Panc1 (cell line): ENCODE data around the gene PPP1R3D. TPM values are rescaled to one million over a fixed set of nuclear protein-coding genes. Genes with fewer than 3 reads are reported as not detected.

Source experiments
- ATAC-seq: fragments of 200-7000 bp; cut with Tn5 transposase; 2 replicates; pipeline ENCODE4 v1.9.1; 2020; ENCODE audit warnings: mild to moderate bottlenecking, moderate library complexity
- BruUV-seq: library from RNA; stranded (reverse); fragments of 400-500 nt; replicated peaks from 2 replicates; lab custom pipeline; 2021; lab: Mats Ljungman, UMichigan
- CTCF ChIA-PET: fragments of 300-600 bp; sonication (Branson Sonifier 250); formaldehyde crosslinking; loops from one replicate; lab custom pipeline; 2022; ENCODE audit warnings: antibody characterized with exemption; lab: Charles Lee
- POLR2A ChIA-PET: fragments of 300-600 bp; sonication (Branson Sonifier 250); formaldehyde crosslinking; loops from one replicate; lab custom pipeline; 2022; ENCODE audit warnings: antibody characterized with exemption; lab: Charles Lee
- DNase-seq: peaks from one replicate; pipeline ENCODE4 v3.0.0-alpha.2; 2010; ENCODE audit warnings: low read depth, low spot score
- H3K27ac ChIP-seq: 2 replicates; pipeline ENCODE4 v1.5.1; 2011; ENCODE audit warnings: mild to moderate bottlenecking, low read length, inconsistent platforms
- H3K27me3 ChIP-seq: fragments of 200-500 bp; sonication (Bioruptor generic); 2 replicates; pipeline ENCODE4 v1.6.0; 2014; ENCODE audit warnings: low read length, inconsistent platforms; ENCODE audit not compliant: control insufficient read depth, insufficient read depth
- H3K36me3 ChIP-seq: fragments of 200-500 bp; sonication (Bioruptor generic); 2 replicates; pipeline ENCODE4 v1.5.1; 2014; ENCODE audit warnings: inconsistent platforms, mild to moderate bottlenecking, low read length, moderate library complexity; ENCODE audit not compliant: control insufficient read depth, insufficient read depth
- H3K4me1 ChIP-seq: 2 replicates; pipeline ENCODE4 v1.5.1; 2011; ENCODE audit warnings: inconsistent platforms, mild to moderate bottlenecking, low read length, moderate library complexity; ENCODE audit not compliant: control insufficient read depth, insufficient read depth
- H3K4me3 ChIP-seq, 2 experiments: 2 replicates each; pipeline ENCODE4 v1.5.1; 2011 to 2012; ENCODE audit warnings: low read depth in 2 of 2, low read length in 2 of 2, mild to moderate bottlenecking in 2 of 2, inconsistent platforms in 1 of 2, moderate library complexity in 1 of 2
- H3K9me3 ChIP-seq: fragments of 200-500 bp; sonication (Bioruptor generic); 2 replicates; pipeline ENCODE4 v1.5.1; 2014; ENCODE audit warnings: low read depth, mild to moderate bottlenecking, inconsistent platforms, low read length, moderate library complexity; ENCODE audit not compliant: control insufficient read depth, insufficient read depth
- CTCF ChIP-seq: fragments of 450-650 bp; IDR thresholded peaks from 2 replicates; pipeline ENCODE4 v1.5.1; 2017; ENCODE audit warnings: mild to moderate bottlenecking
- POLR2AphosphoS5 ChIP-seq: IDR thresholded peaks from 2 replicates; pipeline ENCODE4 v1.6.1; 2012; ENCODE audit warnings: mild to moderate bottlenecking, low read depth, low read length, moderate library complexity
- REST ChIP-seq, 2 experiments: IDR thresholded peaks; 2 replicates each; pipeline ENCODE4 v1.6.1; 2011 to 2012; ENCODE audit warnings: low read depth in 2 of 2, control low read depth in 1 of 2, low read length in 1 of 2, mild to moderate bottlenecking in 1 of 2, moderate library complexity in 1 of 2; ENCODE audit not compliant: insufficient read depth in 1 of 2
- TCF7L2 ChIP-seq: IDR thresholded peaks from 2 replicates; pipeline ENCODE4 v1.6.1; 2011; ENCODE audit warnings: mild to moderate bottlenecking, low read depth, low read length, inconsistent platforms
- in situ Hi-C: cut with HindIII; loops from 2 replicates; pipeline ENCODE4 v1.10.0; 2016; ENCODE audit warnings: low sequenced_read_pairs, low pct_unique_long_range_greater_than_20kb
- intact Hi-C: fragments of 100-400 bp; cut with micrococcal nuclease; formaldehyde crosslinking; loops from one replicate; pipeline ENCODE4 v1.10.0; 2022; ENCODE audit not compliant: unreplicated experiment
- total RNA-seq: library from RNA; stranded (reverse); gene quantifications from one replicate; pipeline ENCODE4 v1.2.1, GENCODE V29; 2021; ENCODE audit not compliant: unreplicated experiment

Gene PPP1R3D
- total RNA-seq, 1 experiment from 2014 or later: 7.9 TPM

- ChIA-PET POLR2A (no interaction called here), CTCF (no interaction called here)
- ATAC-seq (no peak), DNase-seq (no peak)
- BruUV-seq: no TSS peak
- H3K4me1 ChIP-seq: no peaks in the 10 kb centered on the region
- TF ChIP-seq CTCF: no peak
- TF ChIP-seq REST (IDR thresholded peaks at IDR 0.05; ENCODE audit: insufficient read depth in 1 of 2, low read depth in 2 of 2, low read length in 1 of 2): no peak
- no peak for TF ChIP-seq POLR2AphosphoS5
- no peak for TF ChIP-seq TCF7L2
- no peaks in the 10 kb centered on the region for H3K27me3 ChIP-seq
- no peak overlapping the region for H3K27ac ChIP-seq
- in situ Hi-C loops: no loop called here
- no peaks in the 10 kb centered on the region for H3K9me3 ChIP-seq
- intact Hi-C loops: no loop called here
- H3K4me3 ChIP-seq: no peak overlapping the region
- no peaks in the 10 kb centered on the region; the same call in 1 of the 2 replicates for H3K36me3 ChIP-seq
Measured at GRCh38 chr20:59949911-59950310, 9.8 kb upstream of the PPP1R3D start.

GRCh38 chr20:59948828-59949720 is 9.0 kb upstream of the PPP1R3D start:
- H3K27me3 ChIP-seq: no peaks in the 10 kb centered on the region
- peak; percentile 70; the same call in 1 of the 2 replicates for TF ChIP-seq CTCF
- no peak for TF ChIP-seq POLR2AphosphoS5
- in situ Hi-C loops: no loop called here
- ChIA-PET CTCF (interaction anchor here (0.6 kb wide), 1 partner anchor 22 kb away, joined by 3 read pairs; no protein-coding TSS in a partner anchor), POLR2A (no interaction called here)
- intact Hi-C loops: no loop called here
- H3K9me3 ChIP-seq: no peaks in the 10 kb centered on the region
- no peaks in the 10 kb centered on the region for H3K4me1 ChIP-seq
- H3K36me3 ChIP-seq: peaks cover 6% of the 10 kb centered on the region
- H3K4me3 ChIP-seq: no peak overlapping the region
- DNase-seq: no peak
- H3K27ac ChIP-seq: no peak overlapping the region
- no TSS peak for BruUV-seq
- ATAC-seq: peak; percentile 53; the same call in 1 of the 2 replicates
